ENCODE measurements around the gene LGALS7B. TPM values are rescaled to one million over a fixed set of nuclear protein-coding genes. Genes with fewer than 3 reads are reported as not detected.

Gene LGALS7B
- total RNA-seq, 4 donors from 2014 or later = not detected

DNA sequence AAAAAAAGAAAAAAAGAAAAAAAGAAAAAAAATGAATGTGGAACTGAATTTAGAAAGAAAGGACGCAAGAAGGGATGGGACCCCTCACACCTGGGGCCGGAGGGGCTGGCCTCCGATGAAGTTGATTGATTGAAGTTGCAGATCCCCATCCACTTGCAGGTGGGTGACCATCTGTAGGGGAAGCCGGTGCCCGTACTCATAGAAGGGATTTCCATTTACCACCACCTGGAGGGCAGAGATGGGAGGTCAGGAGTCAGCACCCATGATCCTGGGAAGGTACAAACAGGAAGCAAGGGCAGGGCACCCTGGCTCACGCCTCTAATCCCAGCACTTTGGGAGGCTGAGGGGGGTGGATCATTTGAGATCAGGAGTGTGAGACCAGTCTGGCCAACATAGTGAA lies 17.4 kb downstream of the LGALS7B start:
- TF ChIP-seq, protein P1, sequence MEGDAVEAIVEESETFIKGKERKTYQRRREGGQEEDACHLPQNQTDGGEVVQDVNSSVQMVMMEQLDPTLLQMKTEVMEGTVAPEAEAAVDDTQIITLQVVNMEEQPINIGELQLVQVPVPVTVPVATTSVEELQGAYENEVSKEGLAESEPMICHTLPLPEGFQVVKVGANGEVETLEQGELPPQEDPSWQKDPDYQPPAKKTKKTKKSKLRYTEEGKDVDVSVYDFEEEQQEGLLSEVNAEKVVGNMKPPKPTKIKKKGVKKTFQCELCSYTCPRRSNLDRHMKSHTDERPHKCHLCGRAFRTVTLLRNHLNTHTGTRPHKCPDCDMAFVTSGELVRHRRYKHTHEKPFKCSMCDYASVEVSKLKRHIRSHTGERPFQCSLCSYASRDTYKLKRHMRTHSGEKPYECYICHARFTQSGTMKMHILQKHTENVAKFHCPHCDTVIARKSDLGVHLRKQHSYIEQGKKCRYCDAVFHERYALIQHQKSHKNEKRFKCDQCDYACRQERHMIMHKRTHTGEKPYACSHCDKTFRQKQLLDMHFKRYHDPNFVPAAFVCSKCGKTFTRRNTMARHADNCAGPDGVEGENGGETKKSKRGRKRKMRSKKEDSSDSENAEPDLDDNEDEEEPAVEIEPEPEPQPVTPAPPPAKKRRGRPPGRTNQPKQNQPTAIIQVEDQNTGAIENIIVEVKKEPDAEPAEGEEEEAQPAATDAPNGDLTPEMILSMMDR (IDR thresholded peaks at IDR 0.05; ENCODE audit: low read depth) = no peak

DNA sequence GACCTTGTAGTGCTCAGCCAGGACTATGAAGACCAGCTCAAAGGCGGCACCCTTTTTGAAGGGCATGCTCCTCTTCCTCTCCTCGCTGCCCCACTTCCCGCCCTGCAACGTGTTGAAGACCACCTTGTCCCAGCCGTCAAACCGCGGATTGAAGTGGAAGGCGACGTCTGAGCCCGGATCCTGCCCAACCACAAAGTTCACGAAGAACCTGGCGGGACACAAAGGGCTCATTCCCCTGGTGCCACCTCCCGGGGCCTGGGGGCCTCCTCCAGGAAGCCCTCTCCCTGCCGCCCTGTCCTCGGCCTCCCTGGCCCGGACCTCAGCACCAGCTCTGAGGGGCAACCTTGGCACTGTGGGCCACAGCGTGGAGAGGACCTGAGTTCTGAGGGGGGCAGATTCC lies 19.7 kb downstream of the LGALS7B start:
- TF ChIP-seq, protein P1 (IDR thresholded peaks at IDR 0.05; ENCODE audit: low read depth) = no peak

DNA sequence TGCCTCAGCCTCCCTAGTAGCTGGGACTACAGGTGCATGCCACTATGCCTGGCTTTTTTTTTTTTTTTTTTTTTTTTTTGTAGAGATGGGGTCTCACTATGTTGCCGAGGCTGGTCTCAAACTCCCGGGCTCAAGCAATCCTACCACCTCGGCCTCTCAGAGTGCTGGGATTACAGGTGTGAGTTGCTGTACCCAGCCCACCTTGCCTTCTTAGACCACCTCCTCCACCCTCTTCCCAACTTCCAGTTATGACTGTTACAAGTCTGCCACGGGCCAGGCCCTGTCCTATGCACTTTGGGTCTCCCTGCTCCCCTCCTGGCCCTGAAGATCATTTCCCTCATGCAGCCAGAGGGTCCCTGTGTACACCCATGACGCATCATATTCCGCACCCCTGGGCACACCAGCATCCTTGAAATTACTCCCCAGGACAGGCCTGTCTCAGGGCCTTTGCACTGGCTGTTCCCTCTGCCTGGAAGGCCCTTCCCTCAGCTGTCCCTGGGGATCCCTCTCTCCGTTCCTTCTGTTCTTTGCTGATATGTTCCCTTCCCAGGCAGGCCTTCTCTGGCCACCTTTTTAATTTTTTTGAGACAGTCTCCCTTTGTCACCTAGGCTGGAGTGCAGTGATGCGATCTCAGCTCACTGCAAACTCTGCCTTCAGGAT lies 20.7 kb downstream of the LGALS7B start:
- TF ChIP-seq, protein P1 (IDR thresholded peaks at IDR 0.05; ENCODE audit: low read depth) = no peak

DNA sequence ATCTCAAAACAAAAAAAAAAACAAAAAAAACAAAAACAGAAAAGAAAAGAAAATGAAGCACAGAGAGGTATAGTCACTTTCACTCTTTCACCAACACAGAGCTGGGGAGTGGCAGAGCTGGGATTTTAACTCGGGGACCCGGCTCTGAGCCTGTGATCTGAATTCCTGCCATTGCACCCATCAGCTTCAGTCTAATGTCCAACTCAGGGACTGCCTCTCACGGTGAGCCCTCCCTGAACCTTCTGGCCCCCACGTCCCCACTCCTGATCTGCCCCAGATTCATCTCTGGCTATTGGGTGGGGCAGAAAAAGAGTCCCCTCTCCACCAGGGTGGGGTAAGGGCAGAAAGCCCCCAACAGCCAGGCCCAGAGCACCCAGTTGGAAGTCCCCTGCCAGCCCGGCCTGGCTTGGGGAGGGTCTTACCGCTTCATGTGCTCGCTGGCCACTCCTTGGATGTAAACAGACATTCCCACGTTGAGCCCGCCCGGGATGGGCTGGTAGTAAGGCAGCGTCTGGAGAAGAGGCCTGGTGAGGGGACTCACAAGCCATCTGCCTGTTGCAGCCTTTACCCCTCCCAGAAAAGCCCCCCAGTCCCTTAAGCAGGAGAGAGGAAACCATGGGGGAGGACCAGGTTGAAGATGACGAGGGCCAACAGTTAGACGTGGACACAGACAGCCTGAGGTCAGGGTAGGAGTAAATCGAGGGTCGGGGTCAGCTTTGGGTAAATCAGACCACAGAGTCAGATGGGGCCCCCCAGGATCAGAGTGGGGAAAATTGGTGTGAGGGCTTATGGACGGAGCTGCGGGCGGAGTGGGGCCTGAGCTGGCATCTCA lies 23.2 kb downstream of the LGALS7B start:
- TF ChIP-seq, protein P1 (IDR thresholded peaks at IDR 0.05; ENCODE audit: low read depth) = no peak

DNA sequence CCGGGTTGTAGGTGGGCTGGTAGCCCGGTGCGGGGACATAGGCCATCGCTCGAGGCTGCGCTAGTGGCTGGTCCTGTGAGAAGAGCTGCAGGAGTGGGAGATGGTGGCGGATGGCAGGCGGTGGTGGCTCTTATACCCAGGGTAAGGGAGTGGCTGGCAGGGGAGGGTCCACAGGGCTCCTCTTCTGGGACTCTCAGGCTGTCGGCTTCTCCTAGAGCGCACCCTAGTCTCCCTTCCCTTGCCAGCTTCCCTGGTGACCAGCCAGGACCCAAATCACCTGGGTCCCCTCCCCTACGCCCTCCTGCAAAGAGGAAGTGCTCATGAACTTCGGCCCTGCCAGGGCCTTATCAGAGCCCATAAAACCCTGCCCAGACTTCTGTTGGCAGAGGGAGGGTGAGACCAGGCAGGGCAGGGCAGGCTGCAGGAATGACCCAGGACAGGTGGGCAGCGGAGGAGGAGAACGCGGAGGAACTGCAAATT lies 23.9 kb downstream of the LGALS7B start, which contains the start of gene LGALS4:
Gene LGALS4 (minus strand): TSS at position 105 of the 480 bp plus-strand sequence. CDS start 59 bp downstream, at position 46.
- TF ChIP-seq, protein P1 (IDR thresholded peaks at IDR 0.05; ENCODE audit: low read depth) = no peak

DNA sequence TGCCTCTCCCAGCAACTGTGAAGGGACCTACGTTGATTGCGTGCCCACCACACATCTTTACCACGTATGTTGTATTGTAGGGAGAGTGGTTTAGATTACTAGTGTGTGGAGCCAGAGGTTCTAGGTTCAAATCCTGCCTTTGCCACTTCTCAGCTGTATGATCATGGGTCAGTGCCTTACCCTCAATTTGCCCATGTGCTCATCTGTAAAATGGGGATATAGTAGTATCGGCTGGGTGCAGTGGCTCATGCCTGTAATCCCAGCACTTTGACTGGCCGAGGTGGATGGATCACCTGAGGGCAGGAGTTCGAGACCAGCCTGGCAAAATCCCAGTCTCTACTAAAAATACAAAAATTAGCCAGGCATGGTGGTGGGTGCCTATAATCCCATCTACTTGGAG lies 24.3 kb downstream of the LGALS7B start:
- TF ChIP-seq, protein P1 (IDR thresholded peaks at IDR 0.05; ENCODE audit: low read depth) = no peak

All from subcutaneous adipose tissue (tissue), 4 donors.